ENCODE measurements around the gene SLC10A3.

The SLC10A3 gene

GRCh38 chrX:154519389-154519788 is 29.0 kb upstream of the SLC10A3 start:
- in situ Hi-C loops (cut with HindIII; ENCODE audit: low pct_ligation_motif_present, low sequenced_read_pairs): no loop called here

GRCh38 chrX:154517101-154517781 is 26.8 kb upstream of the SLC10A3 start:
- Histone ChIP-seq H3K36me3 (replicated peaks) (no peaks in the 10 kb centered on the region), H3K27ac (no peak overlapping the region), H3K27me3 (replicated peaks) (no peaks in the 10 kb centered on the region), H3K4me3 (ENCODE audit: low read depth, low read length) (no peak overlapping the region)
- TF ChIP-seq CTCF (IDR thresholded peaks at IDR 0.05; ENCODE audit: low read depth, low read length, missing control alignments): no peak
- in situ Hi-C loops (cut with HindIII; ENCODE audit: low pct_ligation_motif_present, low sequenced_read_pairs): no loop called here
- DNase-seq: no peak

More at GRCh38 chrX:154519389-154519788, 29.0 kb upstream of the SLC10A3 start:
- Histone ChIP-seq H3K36me3 (replicated peaks) (no peaks in the 10 kb centered on the region), H3K4me3 (ENCODE audit: low read depth, low read length) (no peak overlapping the region), H3K27me3 (replicated peaks) (no peaks in the 10 kb centered on the region), H3K27ac (no peak overlapping the region)
- TF ChIP-seq CTCF (IDR thresholded peaks at IDR 0.05; ENCODE audit: low read depth, low read length, missing control alignments): no peak
- no peak for DNase-seq

GRCh38 chrX:154516656-154517100 is 26.2 kb upstream of the SLC10A3 start:
- TF ChIP-seq CTCF (IDR thresholded peaks at IDR 0.05; ENCODE audit: low read depth, low read length, missing control alignments): no peak
- Histone ChIP-seq H3K27ac (peak overlapping the region; percentile 63), H3K36me3 (replicated peaks) (no peaks in the 10 kb centered on the region), H3K4me3 (ENCODE audit: low read depth, low read length) (peak overlapping the region; percentile 50), H3K27me3 (replicated peaks) (no peaks in the 10 kb centered on the region)
- in situ Hi-C loops (cut with HindIII; ENCODE audit: low pct_ligation_motif_present, low sequenced_read_pairs): no loop called here
- no peak for DNase-seq

DNA sequence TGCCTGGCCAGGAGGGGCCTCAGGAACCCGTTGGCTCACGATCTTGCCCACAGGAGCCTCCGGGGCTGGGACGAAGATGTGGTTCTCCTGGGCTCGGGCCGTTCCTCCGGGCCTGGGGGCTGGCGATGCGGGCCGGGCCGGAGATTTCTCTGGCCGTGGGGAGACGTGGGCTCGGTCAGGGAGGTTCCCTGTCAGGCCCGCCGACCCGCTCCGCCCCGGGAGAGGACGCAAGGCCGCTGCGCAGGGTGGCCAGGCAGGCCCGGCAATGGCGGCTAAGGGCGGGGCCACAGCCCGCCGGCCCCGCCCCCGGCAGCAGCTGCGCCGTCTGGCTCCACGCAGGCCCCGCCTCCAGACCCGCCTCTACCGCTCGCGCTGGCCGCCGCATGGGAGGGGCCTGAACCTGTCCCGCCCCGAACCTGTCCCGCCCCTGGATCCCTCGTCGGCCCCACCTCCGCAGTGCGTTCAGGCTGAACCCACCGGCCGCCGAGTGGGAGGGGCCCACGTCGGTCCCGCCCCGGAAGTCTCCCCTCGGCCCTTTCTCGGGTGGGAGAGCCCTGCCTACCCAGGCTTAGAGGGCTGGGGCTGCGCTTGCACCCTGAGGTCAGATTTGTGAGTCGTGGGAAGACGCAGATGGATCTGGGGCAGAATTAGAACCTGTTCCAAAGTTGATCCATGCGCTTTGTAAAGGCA is 25.7 kb upstream of the SLC10A3 start, which contains the start of gene FAM3A:
FAM3A (minus strand) TSS at position 267 of the 690 bp plus-strand sequence. CDS start 460 bp downstream, outside the sequence.
- DNase-seq: peak; percentile 79
- Histone ChIP-seq H3K4me3 (ENCODE audit: low read depth, low read length) (peak within 1 kb of the TSS; percentile 68), H3K27ac (peak within 1 kb of the TSS; percentile 69), H3K27me3 (replicated peaks) (no peaks in the 10 kb centered on the region), H3K36me3 (replicated peaks) (no peaks in the 10 kb centered on the region)
- in situ Hi-C loops (cut with HindIII; ENCODE audit: low pct_ligation_motif_present, low sequenced_read_pairs): no loop called here
- TF ChIP-seq CTCF (IDR thresholded peaks at IDR 0.05; ENCODE audit: low read depth, low read length, missing control alignments): no peak

GRCh38 chrX:154515090-154515965 is 24.9 kb upstream of the SLC10A3 start:
- in situ Hi-C loops (cut with HindIII; ENCODE audit: low pct_ligation_motif_present, low sequenced_read_pairs): no loop called here
- Histone ChIP-seq H3K4me3 (ENCODE audit: low read depth, low read length) (peak overlapping the region; percentile 68), H3K27ac (peak overlapping the region; percentile 69), H3K27me3 (replicated peaks) (no peaks in the 10 kb centered on the region), H3K36me3 (replicated peaks) (no peaks in the 10 kb centered on the region)
- TF ChIP-seq CTCF (IDR thresholded peaks at IDR 0.05; ENCODE audit: low read depth, low read length, missing control alignments): no peak
- no peak for DNase-seq

Measured in brain microvascular endothelial cell (primary cell).